Effector memory CD8-positive, alpha-beta T cell (primary cell): ENCODE measurements around the gene ZNF407.

ENCODE experiments used
- ATAC-seq: fragments of 150-1000 bp; cut with Tn5 transposase; replicated peaks from 2 replicates; pipeline ENCODE4 v1.10.0; 2021; ENCODE audit warnings: mild to moderate bottlenecking, moderate library complexity
- DNase-seq, 3 experiments: peaks; one replicate each; pipeline ENCODE4 v3.0.0; 2021
- H3K27ac Mint-ChIP-seq, 2 donors: one replicate each; pipeline ENCODE4 v1.8.0; 2022; ENCODE audit warnings: mild to moderate bottlenecking in 2 of 2, mixed read lengths in 2 of 2, moderate library complexity in 2 of 2
- H3K27me3 Mint-ChIP-seq, 2 donors: one replicate each; pipeline ENCODE4 v1.8.0; 2022; ENCODE audit warnings: mixed read lengths in 2 of 2
- H3K36me3 Mint-ChIP-seq: one replicate; pipeline ENCODE4 v1.8.0; 2022; ENCODE audit warnings: mild to moderate bottlenecking, moderate library complexity, mixed read lengths; ENCODE audit not compliant: insufficient read depth
- H3K4me1 Mint-ChIP-seq, 2 donors: one replicate each; pipeline ENCODE4 v1.8.0; 2022; ENCODE audit warnings: low read depth in 2 of 2, mixed read lengths in 2 of 2
- H3K4me3 Mint-ChIP-seq, 2 donors: one replicate each; pipeline ENCODE4 v1.8.0; 2022; ENCODE audit warnings: mild to moderate bottlenecking in 2 of 2, mixed read lengths in 2 of 2, moderate library complexity in 2 of 2
- H3K9me3 Mint-ChIP-seq, 2 donors: one replicate each; pipeline ENCODE4 v1.8.0; 2022; ENCODE audit warnings: mixed read lengths in 2 of 2

ZNF407 gene

DNA sequence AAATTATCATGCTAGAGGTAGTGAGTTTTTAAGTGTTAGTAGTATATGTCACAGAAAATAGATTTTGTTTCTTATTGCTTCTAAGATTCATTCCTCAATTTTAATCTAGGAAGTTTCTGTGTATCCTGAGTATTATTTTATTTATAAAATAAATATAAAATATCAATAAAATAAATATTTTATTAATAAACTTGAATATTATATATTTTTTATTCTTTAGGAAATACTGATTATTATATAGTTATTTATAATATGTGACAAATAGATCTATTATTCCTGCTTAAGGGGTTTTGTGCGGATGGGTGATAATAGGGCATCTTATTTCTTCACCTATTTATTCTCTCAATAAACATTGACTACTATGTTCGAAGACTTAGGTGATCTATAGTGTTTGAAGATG is 191.0 kb downstream of the ZNF407 start:
- Mint-ChIP-seq H3K27ac (peak overlapping the region in 1 of 2 donors; percentile 49), H3K27me3 (no peaks in the 10 kb centered on the region), H3K36me3 (peaks cover 3% of the 10 kb centered on the region), H3K4me1 (peaks cover 0 to 5% of the 10 kb centered on the region in 2 donors), H3K9me3 (no peaks in the 10 kb centered on the region), H3K4me3 (no peak overlapping the region)
- no peak for ATAC-seq
- no peak for DNase-seq

DNA sequence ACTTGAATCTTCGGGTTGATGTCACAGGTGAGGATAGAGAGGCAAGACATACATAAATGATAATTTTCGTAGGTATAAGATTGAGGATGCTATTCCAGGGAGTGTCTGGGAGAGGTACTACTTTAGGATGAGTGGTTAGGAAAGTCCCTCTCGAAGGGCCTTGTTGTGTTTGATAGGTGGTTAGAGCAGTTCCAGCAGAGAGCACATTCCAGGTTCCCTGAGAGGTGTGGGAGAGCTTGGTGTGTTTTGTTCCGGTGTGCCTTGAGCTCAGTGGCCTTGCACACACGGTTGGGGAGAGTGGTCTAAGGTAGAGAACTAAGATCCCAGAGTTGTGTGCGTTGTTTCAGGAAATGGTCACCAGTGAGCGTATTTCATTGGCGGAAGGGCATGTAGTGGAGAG is 191.4 kb downstream of the ZNF407 start:
- peaks cover 3% of the 10 kb centered on the region for H3K36me3 Mint-ChIP-seq
- H3K4me3 Mint-ChIP-seq: no peak overlapping the region
- peaks cover 0 to 5% of the 10 kb centered on the region in 2 donors for H3K4me1 Mint-ChIP-seq
- no peaks in the 10 kb centered on the region for H3K27me3 Mint-ChIP-seq
- peak overlapping the region in 1 of 2 donors; percentile 49 for H3K27ac Mint-ChIP-seq
- H3K9me3 Mint-ChIP-seq: no peaks in the 10 kb centered on the region
- no peak for DNase-seq
- no peak for ATAC-seq

DNA sequence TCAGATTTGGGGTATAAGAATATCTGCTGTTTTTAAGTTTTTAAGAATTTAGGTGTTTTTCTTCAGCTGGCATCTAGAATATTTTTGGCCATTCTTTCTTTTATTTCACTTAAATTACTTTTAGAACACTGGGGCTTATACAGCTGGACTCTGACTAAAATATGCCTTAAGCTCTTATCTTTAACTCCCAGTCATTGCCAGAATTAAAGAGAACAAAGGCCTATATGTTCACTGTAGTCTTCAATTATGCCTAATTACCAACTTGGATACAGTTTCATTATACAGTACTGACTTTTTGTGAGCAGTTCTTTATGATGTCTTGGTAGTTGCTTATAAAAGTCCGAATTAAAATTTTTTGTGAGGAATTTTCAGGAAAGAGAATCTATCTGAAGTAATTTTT is 192.8 kb downstream of the ZNF407 start:
- no peak for ATAC-seq
- H3K4me3 Mint-ChIP-seq: no peak overlapping the region
- H3K4me1 Mint-ChIP-seq: peaks cover 0 to 5% of the 10 kb centered on the region in 2 donors
- H3K9me3 Mint-ChIP-seq: no peaks in the 10 kb centered on the region
- peaks cover 1% of the 10 kb centered on the region for H3K36me3 Mint-ChIP-seq
- H3K27me3 Mint-ChIP-seq: no peaks in the 10 kb centered on the region
- no peak overlapping the region for H3K27ac Mint-ChIP-seq
- no peak for DNase-seq

- Mint-ChIP-seq H3K27me3 (no peaks in the 10 kb centered on the region), H3K4me1 (peaks cover 1 to 9% of the 10 kb centered on the region in 2 donors), H3K4me3 (no peak overlapping the region), H3K36me3 (no peaks in the 10 kb centered on the region), H3K27ac (no peak overlapping the region), H3K9me3 (no peaks in the 10 kb centered on the region)
- ATAC-seq: no peak
- no peak for DNase-seq
These were observed 194.0 kb downstream of the ZNF407 start for GRCh38 chr18:74791501-74792194.

DNA sequence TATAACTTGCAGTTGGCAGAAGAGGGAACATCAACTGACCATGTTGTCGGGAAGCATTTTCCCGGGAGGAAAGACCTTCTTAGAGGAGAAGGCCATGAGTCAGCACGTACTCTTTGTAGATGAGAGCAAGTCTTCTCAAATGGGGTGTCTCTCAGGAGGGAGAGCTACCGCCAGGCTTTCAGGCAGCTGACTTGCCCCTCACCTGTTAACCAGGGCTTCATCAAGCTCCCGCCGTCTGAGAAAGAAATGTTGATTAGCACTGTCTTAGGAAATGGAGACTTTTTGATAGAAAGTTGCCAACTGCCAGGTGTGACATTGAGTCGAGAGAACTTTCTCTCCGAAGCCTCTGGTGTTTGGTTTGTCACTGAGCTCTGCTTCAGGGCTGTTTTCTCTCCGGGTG is 196.1 kb downstream of the ZNF407 start:
- Mint-ChIP-seq H3K36me3 (no peaks in the 10 kb centered on the region), H3K27me3 (no peaks in the 10 kb centered on the region), H3K9me3 (no peaks in the 10 kb centered on the region), H3K27ac (no peak overlapping the region), H3K4me1 (peaks cover 6 to 27% of the 10 kb centered on the region in 2 donors), H3K4me3 (no peak overlapping the region)
- no peak for ATAC-seq
- DNase-seq: no peak

DNA sequence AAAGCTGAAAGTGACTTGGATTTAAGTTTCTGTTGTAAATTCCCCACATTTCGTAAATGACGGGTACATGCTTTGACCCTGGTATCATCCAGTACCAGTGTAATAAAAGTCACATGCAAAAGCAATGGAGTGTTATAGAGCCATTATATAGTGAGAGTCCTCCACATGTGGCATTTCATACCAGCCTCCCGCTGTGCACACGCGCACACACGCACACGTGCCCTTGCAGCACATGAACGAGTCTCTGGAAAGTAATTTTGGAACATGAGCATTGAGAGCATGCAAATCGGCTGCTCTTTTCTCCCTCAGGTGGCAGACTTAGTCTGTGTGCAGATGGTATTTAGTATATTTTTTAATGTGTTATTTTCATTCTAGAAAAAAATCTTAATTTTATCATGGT is 198.1 kb downstream of the ZNF407 start:
- no peak overlapping the region for H3K4me3 Mint-ChIP-seq
- no peaks in the 10 kb centered on the region for H3K27me3 Mint-ChIP-seq
- no peak for DNase-seq
- H3K36me3 Mint-ChIP-seq: no peaks in the 10 kb centered on the region
- no peak for ATAC-seq
- H3K4me1 Mint-ChIP-seq: peaks cover 6 to 22% of the 10 kb centered on the region in 2 donors
- H3K27ac Mint-ChIP-seq: no peak overlapping the region
- H3K9me3 Mint-ChIP-seq: no peaks in the 10 kb centered on the region

DNA sequence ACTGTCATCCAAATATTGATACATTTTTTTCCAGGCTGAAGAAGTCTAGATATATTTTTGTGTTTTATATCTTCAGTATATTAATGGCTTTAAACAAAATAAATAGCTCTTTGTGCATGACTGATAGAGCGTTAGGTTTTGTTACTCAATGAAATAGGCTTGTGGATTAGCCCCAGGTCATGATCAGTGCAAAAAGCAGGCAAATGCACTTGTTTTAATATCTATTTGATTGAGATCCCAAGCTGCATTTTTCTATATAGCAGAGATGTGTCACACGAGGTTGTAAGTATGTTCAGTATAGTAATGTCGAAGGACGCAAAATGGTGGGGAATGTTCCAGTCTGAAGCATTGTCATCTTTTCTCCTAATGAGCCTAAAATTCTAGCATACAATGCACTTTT is 198.5 kb downstream of the ZNF407 start:
- Mint-ChIP-seq H3K27me3 (no peaks in the 10 kb centered on the region), H3K4me3 (no peak overlapping the region), H3K36me3 (no peaks in the 10 kb centered on the region), H3K27ac (no peak overlapping the region), H3K4me1 (peaks cover 6 to 22% of the 10 kb centered on the region in 2 donors), H3K9me3 (no peaks in the 10 kb centered on the region)
- ATAC-seq: no peak
- no peak for DNase-seq

GRCh38 chr18:74796841-74797576 is 199.3 kb downstream of the ZNF407 start:
- H3K27ac Mint-ChIP-seq: peak overlapping the region; percentile 27 to 81
- no peaks in the 10 kb centered on the region for H3K27me3 Mint-ChIP-seq
- ATAC-seq (peak; percentile 46), DNase-seq (no peak)
- peaks cover 6 to 22% of the 10 kb centered on the region in 2 donors for H3K4me1 Mint-ChIP-seq
- peak overlapping the region; percentile 50 to 67 for H3K4me3 Mint-ChIP-seq
- no peaks in the 10 kb centered on the region for H3K9me3 Mint-ChIP-seq
- H3K36me3 Mint-ChIP-seq: no peaks in the 10 kb centered on the region

- no peak for ATAC-seq
- H3K27ac Mint-ChIP-seq: peak overlapping the region; percentile 27 to 81
- H3K4me1 Mint-ChIP-seq: peaks cover 6 to 22% of the 10 kb centered on the region in 2 donors
These were observed 200.0 kb downstream of the ZNF407 start for GRCh38 chr18:74797577-74798151.

DNA sequence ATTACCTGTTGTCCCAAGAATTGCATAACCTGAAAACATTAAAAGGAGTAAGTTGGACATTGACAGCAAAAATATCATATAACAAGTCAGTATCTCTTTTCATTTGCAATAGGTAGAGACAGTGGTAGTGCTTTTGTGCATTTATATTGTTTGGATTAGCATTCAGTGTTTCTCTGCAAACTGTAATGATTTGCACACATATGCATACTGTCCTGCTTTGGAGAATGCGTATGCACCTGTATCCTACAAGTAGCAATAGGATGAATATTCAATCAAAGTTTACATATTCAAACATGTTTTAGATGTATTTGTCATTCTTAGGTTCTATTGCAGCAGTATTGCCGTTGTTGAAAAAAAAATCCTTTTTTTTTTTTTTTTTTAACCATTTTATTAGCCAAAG is 201.9 kb downstream of the ZNF407 start:
- no peak overlapping the region for H3K27ac Mint-ChIP-seq
- DNase-seq: no peak
- ATAC-seq: no peak
- H3K36me3 Mint-ChIP-seq: no peaks in the 10 kb centered on the region
- no peak overlapping the region for H3K4me3 Mint-ChIP-seq
- no peaks in the 10 kb centered on the region for H3K9me3 Mint-ChIP-seq
- H3K4me1 Mint-ChIP-seq: peaks cover 6 to 22% of the 10 kb centered on the region in 2 donors
- no peaks in the 10 kb centered on the region for H3K27me3 Mint-ChIP-seq

More at GRCh38 chr18:74797577-74798151, 200.0 kb downstream of the ZNF407 start:
- Mint-ChIP-seq H3K27me3 (no peaks in the 10 kb centered on the region), H3K4me3 (peak overlapping the region; percentile 50 to 67), H3K36me3 (no peaks in the 10 kb centered on the region), H3K9me3 (no peaks in the 10 kb centered on the region)
- no peak for DNase-seq

GRCh38 chr18:74800098-74800497 is 202.4 kb downstream of the ZNF407 start:
- Mint-ChIP-seq H3K36me3 (no peaks in the 10 kb centered on the region), H3K27ac (no peak overlapping the region), H3K27me3 (no peaks in the 10 kb centered on the region), H3K4me1 (peaks cover 6 to 22% of the 10 kb centered on the region in 2 donors), H3K9me3 (no peaks in the 10 kb centered on the region), H3K4me3 (no peak overlapping the region)
- DNase-seq (no peak), ATAC-seq (no peak)

DNA sequence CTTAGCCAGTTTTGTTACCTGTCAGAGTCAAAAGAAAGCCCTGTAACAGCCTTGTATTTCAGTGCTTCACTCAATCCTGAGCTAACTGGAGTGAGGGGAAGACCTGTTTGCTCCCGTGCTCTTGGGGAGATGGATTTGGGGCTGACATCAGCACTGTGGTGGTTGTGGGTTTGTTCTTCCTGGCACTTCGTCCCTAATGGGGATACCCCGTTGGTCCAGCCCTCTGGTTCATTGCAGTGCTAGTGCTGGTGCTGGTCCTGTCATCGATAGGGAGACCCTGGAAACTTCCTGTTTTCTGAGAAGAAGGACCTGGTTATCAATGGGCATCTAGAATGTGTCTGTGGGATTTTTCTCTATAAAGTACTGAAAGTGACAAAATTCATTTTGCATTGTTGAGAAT is 205.4 kb downstream of the ZNF407 start:
- Mint-ChIP-seq H3K27me3 (no peaks in the 10 kb centered on the region), H3K4me3 (no peak overlapping the region), H3K9me3 (no peaks in the 10 kb centered on the region), H3K4me1 (peaks cover 0 to 5% of the 10 kb centered on the region in 2 donors), H3K36me3 (no peaks in the 10 kb centered on the region), H3K27ac (no peak overlapping the region)
- DNase-seq (no peak), ATAC-seq (no peak)

GRCh38 chr18:74803769-74804168 is 206.1 kb downstream of the ZNF407 start:
- H3K4me1 Mint-ChIP-seq: no peaks in the 10 kb centered on the region
- no peak overlapping the region for H3K27ac Mint-ChIP-seq
- ATAC-seq (no peak), DNase-seq (no peak)
- H3K36me3 Mint-ChIP-seq: no peaks in the 10 kb centered on the region
- no peaks in the 10 kb centered on the region for H3K27me3 Mint-ChIP-seq
- H3K4me3 Mint-ChIP-seq: no peak overlapping the region
- no peaks in the 10 kb centered on the region for H3K9me3 Mint-ChIP-seq

- ATAC-seq: no peak
- Mint-ChIP-seq H3K36me3 (no peaks in the 10 kb centered on the region), H3K4me3 (no peak overlapping the region), H3K27me3 (no peaks in the 10 kb centered on the region), H3K9me3 (no peaks in the 10 kb centered on the region), H3K27ac (no peak overlapping the region), H3K4me1 (no peaks in the 10 kb centered on the region)
- no peak for DNase-seq
These were observed 207.0 kb downstream of the ZNF407 start for GRCh38 chr18:74804677-74805076.
